ENCODE measurements around the gene SULT1E1. TPM values are rescaled to one million over a fixed set of nuclear protein-coding genes. Genes with fewer than 3 reads are reported as not detected.

SULT1E1 gene
- total and polyA plus RNA-seq, 2 donors (not counting 1 experiment from before 2014, with no cell fraction given) = not detected

GRCh38 chr4:69823048-69823447, 36.9 kb downstream of the SULT1E1 start:
- H3K9me3 ChIP-seq (ENCODE audit: control extremely low read depth in 1 of 3, control insufficient read depth in 2 of 3, insufficient read depth in 1 of 3, low read length in 2 of 3) = peaks cover 0 to 3% (median 2%) of the 10 kb centered on the region in 3 donors
- no peak overlapping the region for H3K4me3 ChIP-seq (ENCODE audit: control extremely low read depth in 1 of 5, extremely low read depth in 1 of 5, insufficient read depth in 1 of 5, low read depth in 2 of 5, low read length in 4 of 5)
- TF ChIP-seq CTCF (IDR thresholded peaks at IDR 0.05) (no peak), EZH2 (IDR thresholded peaks at IDR 0.05; ENCODE audit: borderline replicate concordance, insufficient read depth, low read depth, low read length, poor library complexity, severe bottlenecking) (no peak)
- H3K27me3 ChIP-seq (replicated peaks in 1 of 4; ENCODE audit: control extremely low read depth in 1 of 4, control insufficient read depth in 3 of 4, insufficient read depth in 4 of 4, low read length in 3 of 4) = no peaks in the 10 kb centered on the region
- Mint-ChIP-seq H3K27me3 (no peaks in the 10 kb centered on the region), H3K4me1 (no peaks in the 10 kb centered on the region), H3K4me3 (no peak overlapping the region), H3K9me3 (ENCODE audit: insufficient read depth) (no peaks in the 10 kb centered on the region), H3K27ac (no peak overlapping the region)
- no peaks in the 10 kb centered on the region for H4K20me1 ChIP-seq (ENCODE audit: control insufficient read depth, insufficient read depth, low read length, poor library complexity, severe bottlenecking)
- DNase-seq (no peak), ATAC-seq (ENCODE audit: low read depth) (no peak)
- intact Hi-C loops (cut with micrococcal nuclease) = no loop called here
- no peak overlapping the region for H3K27ac ChIP-seq (ENCODE audit: low read length in 2 of 2)
- no peaks in the 10 kb centered on the region for H3K36me3 ChIP-seq (replicated peaks in 1 of 2; ENCODE audit: control extremely low read depth in 1 of 2, control insufficient read depth in 1 of 2, extremely low read depth in 1 of 2, insufficient read depth in 2 of 2, low read length in 1 of 2)
- no peaks in the 10 kb centered on the region for H3K4me1 ChIP-seq (ENCODE audit: control insufficient read depth in 2 of 2, insufficient read depth in 2 of 2, low read length in 2 of 2)
- WGBS (ENCODE audit: insufficient coverage) = 100% methylated on average over 1 of the region's 4 CpGs
- no peak overlapping the region for H3K4me2 ChIP-seq (replicated peaks; ENCODE audit: low read depth, low read length, poor library complexity, severe bottlenecking)
- POLR2A ChIA-PET = no interaction called here
- H3K9ac ChIP-seq (ENCODE audit: low read length) = no peak overlapping the region
- no peak overlapping the region for H2AFZ ChIP-seq (ENCODE audit: insufficient read depth, low read depth, low read length, poor library complexity, severe bottlenecking)
- H3K79me2 ChIP-seq (ENCODE audit: control insufficient read depth, insufficient read depth, low read length) = no peaks in the 10 kb centered on the region
- CTCF ChIA-PET = no interaction called here

- TF ChIP-seq EZH2 (IDR thresholded peaks at IDR 0.05; ENCODE audit: borderline replicate concordance, insufficient read depth, low read depth, low read length, poor library complexity, severe bottlenecking) = no peak
- TF ChIP-seq CTCF (IDR thresholded peaks at IDR 0.05) = no peak
- no peaks in the 10 kb centered on the region for H3K4me1 ChIP-seq (ENCODE audit: control insufficient read depth in 2 of 2, insufficient read depth in 2 of 2, low read length in 2 of 2)
- Mint-ChIP-seq H3K4me1 (no peaks in the 10 kb centered on the region), H3K27me3 (no peaks in the 10 kb centered on the region), H3K27ac (no peak overlapping the region), H3K9me3 (ENCODE audit: insufficient read depth) (no peaks in the 10 kb centered on the region), H3K4me3 (no peak overlapping the region)
- H3K9me3 ChIP-seq (ENCODE audit: control extremely low read depth in 1 of 3, control insufficient read depth in 2 of 3, insufficient read depth in 1 of 3, low read length in 2 of 3) = peaks cover 0 to 3% (median 2%) of the 10 kb centered on the region in 3 donors
- no peak for DNase-seq
- ATAC-seq (ENCODE audit: low read depth) = no peak
- no peaks in the 10 kb centered on the region for H3K36me3 ChIP-seq (replicated peaks in 1 of 2; ENCODE audit: control extremely low read depth in 1 of 2, control insufficient read depth in 1 of 2, extremely low read depth in 1 of 2, insufficient read depth in 2 of 2, low read length in 1 of 2)
- CTCF ChIA-PET = no interaction called here
- WGBS (ENCODE audit: insufficient coverage) = 83% methylated on average over 2 of the region's 5 CpGs
- H4K20me1 ChIP-seq (ENCODE audit: control insufficient read depth, insufficient read depth, low read length, poor library complexity, severe bottlenecking) = no peaks in the 10 kb centered on the region
- POLR2A ChIA-PET = no interaction called here
- no peak overlapping the region for H3K4me3 ChIP-seq (ENCODE audit: control extremely low read depth in 1 of 5, extremely low read depth in 1 of 5, insufficient read depth in 1 of 5, low read depth in 2 of 5, low read length in 4 of 5)
- H3K27ac ChIP-seq (ENCODE audit: low read length in 2 of 2) = no peak overlapping the region
- no peaks in the 10 kb centered on the region for H3K79me2 ChIP-seq (ENCODE audit: control insufficient read depth, insufficient read depth, low read length)
- no peaks in the 10 kb centered on the region for H3K27me3 ChIP-seq (replicated peaks in 1 of 4; ENCODE audit: control extremely low read depth in 1 of 4, control insufficient read depth in 3 of 4, insufficient read depth in 4 of 4, low read length in 3 of 4)
- no peak overlapping the region for H3K4me2 ChIP-seq (replicated peaks; ENCODE audit: low read depth, low read length, poor library complexity, severe bottlenecking)
- intact Hi-C loops (cut with micrococcal nuclease) = no loop called here
- no peak overlapping the region for H2AFZ ChIP-seq (ENCODE audit: insufficient read depth, low read depth, low read length, poor library complexity, severe bottlenecking)
- no peak overlapping the region for H3K9ac ChIP-seq (ENCODE audit: low read length)
Measured at GRCh38 chr4:69822198-69822597, 37.7 kb downstream of the SULT1E1 start.

All from B cell (primary cell).